Measurements from ENCODE around the gene PRKCG. TPM values are rescaled to one million over a fixed set of nuclear protein-coding genes. Genes with fewer than 3 reads are reported as not detected.

Gene PRKCG
- total RNA-seq, 1 experiment from 2014 or later, result not detected

DNA sequence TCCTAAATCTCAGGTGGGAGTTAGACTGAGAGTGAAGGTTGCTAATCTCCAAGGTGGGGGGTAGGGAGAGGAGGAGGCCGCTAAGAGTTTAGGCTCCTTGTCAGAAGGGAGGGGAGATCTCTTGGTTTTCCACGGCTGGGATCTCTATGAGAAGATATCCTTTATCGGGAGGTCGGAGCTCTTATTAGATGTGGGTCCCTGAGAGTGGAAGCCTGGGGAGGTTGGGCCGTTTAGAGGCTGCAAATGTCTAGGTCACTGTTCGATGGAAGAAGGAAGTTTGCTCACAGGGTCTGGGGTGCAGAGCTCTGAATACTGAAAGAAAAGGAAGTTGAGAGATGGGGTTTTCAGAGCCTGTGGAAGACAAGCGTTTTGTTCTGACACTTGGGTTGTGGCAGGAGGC, 10.5 kb upstream of the PRKCG start:
- no peak for DNase-seq (ENCODE audit: low read depth)

DNA sequence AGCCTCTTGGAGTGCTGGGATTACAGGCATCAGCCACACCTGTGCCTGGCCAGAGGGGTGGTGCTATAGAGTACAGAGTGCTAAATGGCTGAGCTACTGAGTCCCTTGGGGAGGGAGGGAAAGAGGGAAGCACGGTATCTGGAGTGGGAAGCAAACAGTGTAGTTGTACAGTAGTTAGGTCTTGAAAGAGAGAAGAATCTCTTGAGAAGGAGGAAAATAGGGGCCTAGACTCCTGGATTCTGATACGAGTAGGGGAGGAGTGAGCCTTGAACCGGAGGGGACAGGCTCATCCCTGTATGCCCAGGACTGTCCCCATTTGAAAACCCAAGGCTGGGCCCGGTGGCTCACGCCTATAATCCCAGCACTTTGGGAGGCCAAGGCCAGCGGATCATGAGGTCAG, 9.2 kb upstream of the PRKCG start:
- DNase-seq (ENCODE audit: low read depth), result no peak

DNA sequence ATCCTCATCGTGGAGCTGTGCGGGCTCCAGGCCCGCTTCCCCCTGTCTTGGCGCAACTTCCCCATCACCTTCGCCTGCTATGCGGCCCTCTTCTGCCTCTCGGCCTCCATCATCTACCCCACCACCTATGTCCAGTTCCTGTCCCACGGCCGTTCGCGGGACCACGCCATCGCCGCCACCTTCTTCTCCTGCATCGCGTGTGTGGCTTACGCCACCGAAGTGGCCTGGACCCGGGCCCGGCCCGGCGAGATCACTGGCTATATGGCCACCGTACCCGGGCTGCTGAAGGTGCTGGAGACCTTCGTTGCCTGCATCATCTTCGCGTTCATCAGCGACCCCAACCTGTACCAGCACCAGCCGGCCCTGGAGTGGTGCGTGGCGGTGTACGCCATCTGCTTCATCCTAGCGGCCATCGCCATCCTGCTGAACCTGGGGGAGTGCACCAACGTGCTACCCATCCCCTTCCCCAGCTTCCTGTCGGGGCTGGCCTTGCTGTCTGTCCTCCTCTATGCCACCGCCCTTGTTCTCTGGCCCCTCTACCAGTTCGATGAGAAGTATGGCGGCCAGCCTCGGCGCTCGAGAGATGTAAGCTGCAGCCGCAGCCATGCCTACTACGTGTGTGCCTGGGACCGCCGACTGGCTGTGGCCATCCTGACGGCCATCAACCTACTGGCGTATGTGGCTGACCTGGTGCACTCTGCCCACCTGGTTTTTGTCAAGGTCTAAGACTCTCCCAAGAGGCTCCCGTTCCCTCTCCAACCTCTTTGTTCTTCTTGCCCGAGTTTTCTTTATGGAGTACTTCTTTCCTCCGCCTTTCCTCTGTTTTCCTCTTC, 8.0 kb upstream of the PRKCG start:
- DNase-seq (ENCODE audit: low read depth), result no peak

DNA sequence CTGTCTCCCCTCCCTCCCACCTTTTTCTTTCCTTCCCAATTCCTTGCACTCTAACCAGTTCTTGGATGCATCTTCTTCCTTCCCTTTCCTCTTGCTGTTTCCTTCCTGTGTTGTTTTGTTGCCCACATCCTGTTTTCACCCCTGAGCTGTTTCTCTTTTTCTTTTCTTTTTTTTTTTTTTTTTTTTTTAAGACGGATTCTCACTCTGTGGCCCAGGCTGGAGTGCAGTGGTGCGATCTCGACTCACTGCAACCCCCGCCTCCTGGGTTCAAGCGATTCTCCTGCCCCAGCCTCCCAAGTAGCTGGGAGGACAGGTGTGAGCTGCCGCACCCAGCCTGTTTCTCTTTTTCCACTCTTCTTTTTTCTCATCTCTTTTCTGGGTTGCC, 7.4 kb upstream of the PRKCG start:
- no peak for DNase-seq (ENCODE audit: low read depth)

DNA sequence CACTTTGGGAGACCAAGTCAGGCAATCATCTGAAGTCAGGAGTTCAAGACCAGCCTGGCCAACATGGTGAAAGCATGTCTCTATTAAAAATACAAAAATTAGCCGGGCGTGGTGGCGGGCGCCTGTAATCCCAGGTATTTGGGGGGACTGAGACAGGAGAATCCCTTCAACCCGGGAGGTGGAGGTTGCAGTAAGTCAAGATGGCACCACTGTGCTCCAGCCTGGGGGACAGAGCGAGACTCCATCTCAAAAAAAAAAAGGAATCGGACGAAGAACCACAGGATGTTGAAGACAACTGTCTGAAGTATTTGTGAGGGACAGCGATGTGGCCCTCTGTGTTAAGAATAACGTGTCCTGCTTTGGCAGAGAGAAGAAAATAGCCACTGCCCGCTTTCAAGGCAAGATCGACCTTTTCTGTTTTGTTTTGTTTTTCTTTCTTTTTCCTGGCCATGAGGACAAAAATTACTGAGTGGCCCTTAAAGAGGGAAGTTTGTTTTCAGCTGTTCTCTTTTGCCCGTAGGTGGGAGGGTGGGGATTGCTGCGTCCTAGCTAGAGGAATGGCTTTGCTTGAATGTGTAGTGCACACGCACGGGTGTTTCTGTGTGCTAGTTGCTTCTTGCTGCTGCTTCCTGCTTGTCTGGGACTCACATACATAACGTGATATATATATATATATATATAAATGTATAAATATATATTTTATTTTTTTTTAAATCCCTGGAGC, 6.2 kb upstream of the PRKCG start:
- DNase-seq (ENCODE audit: low read depth), result no peak

DNA sequence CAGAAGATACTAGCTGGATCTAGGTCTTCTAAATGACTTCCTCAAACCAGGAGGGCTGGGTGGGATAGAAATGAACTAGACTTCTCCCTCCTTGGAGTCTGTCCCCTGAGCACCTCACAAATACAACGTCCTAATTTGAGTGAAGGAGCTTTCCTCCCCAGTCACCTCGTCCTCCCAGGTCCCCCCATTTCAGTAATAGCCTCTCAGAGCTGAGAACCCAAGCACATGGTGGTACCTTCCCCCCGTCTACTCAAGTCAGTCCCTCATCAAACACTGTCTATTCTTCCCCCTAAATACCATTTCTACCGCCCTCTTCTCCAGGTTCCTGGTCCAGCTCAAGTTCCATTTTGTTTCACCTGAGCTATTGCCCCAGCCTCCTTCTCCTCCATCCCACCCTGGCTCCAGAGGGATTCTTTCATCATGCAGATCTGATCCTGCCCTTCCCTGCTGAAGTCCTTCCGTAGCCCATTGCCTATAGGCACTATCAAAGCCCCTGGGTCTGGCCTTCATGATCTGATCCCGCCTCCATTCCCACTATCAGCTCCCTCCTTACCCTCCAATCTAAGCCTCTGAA, 5.3 kb upstream of the PRKCG start:
- DNase-seq (ENCODE audit: low read depth), result no peak

DNA sequence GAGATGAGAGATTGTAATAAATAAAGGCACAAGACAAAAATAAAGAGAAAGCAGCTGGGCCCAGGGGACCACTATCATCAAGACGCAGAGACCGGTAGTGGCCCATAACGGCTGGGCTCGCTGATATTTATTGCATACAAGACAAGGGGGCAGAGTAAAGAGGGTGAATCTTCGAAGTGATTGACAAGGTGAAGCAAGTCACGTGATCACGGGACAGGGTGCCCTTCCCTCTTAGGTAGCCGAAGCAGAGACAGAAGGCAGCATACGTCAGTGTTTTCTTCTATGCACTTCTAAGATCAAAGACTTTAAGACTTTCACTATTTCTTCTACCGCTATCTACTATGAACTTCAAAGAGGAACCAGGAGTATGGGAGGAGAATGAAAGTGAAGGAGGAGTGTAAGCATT, 4.6 kb upstream of the PRKCG start:
- DNase-seq (ENCODE audit: low read depth), result no peak

DNA sequence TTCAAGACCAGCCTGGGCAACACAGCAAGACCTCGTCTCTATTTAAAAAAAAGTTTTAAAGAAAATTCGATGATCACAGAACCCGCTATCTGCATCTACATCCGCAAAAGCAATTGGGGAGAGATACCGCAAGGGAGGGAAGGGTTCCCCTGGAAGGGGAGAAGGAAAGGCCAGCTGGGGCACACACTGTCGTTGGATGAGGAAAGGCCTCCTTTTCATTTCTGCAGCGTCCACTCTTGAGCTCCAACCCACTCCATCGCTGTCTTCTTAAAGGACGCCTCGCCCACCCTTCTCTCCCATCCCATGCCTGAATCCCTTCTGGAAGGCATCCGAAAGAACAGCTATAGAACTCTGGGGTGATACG, 3.2 kb upstream of the PRKCG start:
- DNase-seq (ENCODE audit: low read depth), result no peak

DNA sequence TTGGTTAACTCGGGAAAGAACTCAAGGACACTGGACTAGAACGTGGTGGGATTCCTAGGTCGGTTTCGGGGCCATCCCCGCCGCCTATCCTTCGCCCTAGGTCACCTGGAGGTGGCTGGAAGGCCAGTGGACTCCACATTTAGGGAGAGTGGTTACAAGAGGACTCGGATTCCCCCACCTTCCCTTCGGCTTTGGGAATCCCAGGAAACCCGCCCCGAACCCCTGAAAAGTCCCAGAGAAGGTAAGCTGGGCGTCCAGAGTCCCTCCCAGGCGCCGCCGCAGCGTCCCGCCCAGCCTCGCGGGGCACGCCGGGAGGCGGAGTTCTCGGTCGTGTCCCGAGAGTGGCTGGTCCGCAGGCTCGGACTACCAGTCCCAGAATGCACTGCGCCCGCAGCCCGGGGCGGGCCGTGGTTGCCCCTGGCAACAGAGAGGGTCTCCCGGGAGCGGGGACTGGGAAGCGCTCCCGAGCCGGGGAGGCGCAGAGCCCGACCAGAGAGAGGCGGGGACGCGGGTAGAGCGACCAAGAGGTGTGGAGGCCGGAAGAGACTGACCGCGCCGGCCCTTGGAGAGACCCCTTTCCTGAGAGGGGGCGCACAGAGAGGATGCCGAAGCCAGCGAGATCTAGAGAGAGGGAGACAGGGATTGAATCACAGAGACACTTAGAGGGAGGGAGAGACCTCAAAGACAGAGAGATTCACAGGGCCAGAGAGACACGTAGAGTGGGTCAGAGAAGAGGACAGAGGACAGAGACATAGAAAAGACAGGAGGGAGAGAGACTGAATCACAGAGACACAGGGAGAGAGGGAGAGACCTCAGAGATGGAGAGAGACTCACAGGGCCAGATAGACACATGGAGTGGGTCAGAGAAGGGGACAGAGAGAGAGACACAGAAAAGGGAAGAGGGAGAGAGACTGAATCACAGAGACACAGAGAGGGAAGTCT, 2.6 kb upstream of the PRKCG start:
- peak; percentile 88 for DNase-seq (ENCODE audit: low read depth)

DNA sequence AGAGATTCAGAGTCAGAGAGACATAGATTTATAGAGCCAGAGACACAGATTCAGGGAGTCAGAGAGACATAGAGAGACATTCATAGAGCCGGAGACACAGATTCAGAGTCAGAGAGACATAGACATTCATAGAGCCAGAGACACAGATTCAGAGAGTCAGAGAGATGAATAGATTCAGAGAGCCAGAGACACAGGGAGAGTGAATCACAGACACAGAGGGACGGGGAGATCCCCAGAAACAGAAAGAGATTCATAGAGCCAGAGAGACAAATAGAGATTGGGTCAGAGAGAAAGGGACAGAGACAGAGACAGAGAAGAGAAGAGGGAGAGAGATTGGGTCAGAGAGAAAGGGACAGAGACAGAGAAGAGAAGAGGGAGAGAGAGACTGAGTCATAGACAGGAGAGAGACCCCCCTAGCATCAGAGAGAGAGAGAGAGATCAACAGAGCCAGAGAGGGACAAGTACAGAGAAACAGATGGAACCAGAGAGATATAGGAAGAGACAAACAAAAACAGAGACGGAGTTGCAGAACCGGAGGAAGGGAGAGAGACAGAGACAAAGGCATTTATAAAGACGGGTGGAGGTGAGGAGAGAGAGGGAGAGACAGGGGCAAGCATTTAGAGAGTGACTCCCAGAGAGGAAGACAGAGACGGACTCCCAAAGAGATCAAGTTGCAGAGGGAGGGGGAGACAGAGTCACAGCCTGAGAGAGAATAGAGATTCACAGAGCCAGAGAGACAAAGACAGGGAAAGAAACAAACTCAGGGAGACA, 1.1 kb upstream of the PRKCG start:
- DNase-seq (ENCODE audit: low read depth), result no peak

DNA sequence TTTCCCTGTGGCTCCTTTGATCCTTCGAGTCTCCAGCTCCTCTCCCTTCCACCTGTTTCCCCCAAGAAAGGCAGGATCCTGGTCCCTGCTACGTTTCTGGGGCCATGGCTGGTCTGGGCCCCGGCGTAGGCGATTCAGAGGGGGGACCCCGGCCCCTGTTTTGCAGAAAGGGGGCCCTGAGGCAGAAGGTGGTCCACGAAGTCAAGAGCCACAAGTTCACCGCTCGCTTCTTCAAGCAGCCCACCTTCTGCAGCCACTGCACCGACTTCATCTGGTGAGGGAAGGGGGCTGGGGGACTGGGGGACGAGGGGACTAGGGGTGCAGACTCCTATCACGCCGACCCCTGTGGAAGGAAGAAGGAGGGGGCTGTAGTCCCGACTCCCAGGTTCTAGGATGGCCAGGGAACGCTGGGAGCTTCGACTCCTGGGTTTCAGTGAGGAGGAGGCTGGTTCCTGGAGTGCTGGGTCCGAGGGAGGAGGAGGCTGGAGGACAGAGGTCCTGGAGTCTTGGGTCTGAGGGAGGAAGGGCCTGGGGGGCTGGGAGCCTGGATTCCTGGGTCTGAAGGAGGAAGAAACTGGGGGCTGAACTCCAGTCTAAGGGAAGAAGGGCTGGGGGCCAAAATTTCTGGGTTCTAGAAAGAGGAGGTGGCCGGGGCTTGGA, 524 bp downstream of the PRKCG start:
- DNase-seq (ENCODE audit: low read depth), result no peak

DNA sequence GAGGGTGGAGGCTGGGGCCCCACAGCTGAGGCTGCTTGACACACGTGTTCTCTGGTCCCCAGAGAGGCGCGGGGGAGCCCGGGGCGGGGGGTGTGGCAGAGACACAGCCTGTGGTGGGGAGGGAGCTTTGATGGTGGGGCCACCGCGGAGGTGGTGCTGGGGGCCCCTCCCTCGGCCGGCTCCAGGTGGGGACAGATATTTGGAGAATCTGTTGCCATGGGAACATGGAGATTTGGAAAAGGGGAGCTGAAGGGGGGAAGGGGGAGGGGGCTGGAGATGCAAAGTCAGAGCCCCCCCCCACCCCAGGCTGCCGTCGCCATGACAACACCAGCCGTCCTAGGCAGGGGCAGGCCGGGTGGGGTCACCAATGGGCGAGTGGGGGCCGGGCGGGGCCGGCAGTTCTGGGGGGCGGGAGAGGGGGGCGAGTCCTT, 1.2 kb downstream of the PRKCG start:
- no peak for DNase-seq (ENCODE audit: low read depth)

DNA sequence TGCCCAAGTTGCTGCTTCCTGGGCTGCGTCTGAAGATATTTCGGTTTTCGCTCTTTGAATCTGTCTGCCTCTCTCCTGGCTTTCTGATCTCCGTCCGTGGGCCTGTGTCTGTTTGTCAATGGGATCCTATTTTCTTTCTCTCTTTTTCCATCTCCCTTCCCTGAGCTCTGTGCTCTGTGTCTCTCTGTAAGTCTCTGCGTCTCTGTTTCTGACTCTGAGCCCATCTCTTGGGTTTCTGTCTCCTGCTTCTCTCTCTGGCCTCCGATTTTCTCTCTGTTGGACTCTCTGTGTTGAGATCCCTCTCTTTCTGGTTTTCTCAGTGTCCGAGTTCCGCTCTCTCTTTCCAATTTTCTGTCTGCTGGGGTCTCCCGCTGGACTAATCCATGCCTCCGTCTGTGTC, 1.7 kb downstream of the PRKCG start:
- DNase-seq (ENCODE audit: low read depth), result no peak

DNA sequence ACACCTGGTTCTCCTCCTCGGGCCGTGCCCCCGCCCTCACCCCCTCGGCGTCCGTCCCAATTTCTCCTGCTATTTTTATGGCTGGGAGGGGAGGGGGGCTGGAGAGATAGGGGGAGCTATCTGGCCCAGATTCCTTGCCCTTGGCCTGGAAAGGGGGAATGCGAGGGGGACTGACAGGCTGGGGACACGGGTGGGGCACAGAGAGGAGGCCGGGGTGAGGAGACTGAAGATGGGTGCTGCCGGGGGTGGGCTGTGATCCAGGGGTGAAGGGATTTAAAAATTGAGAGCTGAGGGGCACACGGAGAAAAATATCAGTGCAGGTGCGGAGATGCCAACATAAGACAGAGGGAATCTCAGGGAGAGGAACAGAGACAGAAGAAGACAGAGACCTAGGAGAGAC, 2.3 kb downstream of the PRKCG start:
- DNase-seq (ENCODE audit: low read depth), result no peak

DNA sequence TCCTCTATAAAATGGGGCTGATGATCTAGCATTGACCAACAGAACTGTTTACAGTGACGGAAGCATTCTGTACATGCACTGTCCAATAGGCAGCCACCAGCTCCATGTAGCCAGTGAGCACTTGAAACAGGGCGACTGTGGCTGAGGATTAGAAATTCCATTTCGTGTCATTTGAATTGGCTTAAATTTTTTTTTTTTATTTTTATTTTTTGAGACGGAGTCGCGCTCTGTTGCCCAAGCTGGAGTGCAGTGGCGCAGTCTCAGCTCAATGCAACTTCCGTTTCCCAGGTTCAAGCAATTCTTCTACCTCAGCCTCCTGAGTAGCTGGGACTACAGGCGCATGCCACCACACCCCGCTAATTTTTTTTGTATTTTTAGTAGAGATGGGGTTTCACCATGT, 3.0 kb downstream of the PRKCG start:
- DNase-seq (ENCODE audit: low read depth), result no peak

DNA sequence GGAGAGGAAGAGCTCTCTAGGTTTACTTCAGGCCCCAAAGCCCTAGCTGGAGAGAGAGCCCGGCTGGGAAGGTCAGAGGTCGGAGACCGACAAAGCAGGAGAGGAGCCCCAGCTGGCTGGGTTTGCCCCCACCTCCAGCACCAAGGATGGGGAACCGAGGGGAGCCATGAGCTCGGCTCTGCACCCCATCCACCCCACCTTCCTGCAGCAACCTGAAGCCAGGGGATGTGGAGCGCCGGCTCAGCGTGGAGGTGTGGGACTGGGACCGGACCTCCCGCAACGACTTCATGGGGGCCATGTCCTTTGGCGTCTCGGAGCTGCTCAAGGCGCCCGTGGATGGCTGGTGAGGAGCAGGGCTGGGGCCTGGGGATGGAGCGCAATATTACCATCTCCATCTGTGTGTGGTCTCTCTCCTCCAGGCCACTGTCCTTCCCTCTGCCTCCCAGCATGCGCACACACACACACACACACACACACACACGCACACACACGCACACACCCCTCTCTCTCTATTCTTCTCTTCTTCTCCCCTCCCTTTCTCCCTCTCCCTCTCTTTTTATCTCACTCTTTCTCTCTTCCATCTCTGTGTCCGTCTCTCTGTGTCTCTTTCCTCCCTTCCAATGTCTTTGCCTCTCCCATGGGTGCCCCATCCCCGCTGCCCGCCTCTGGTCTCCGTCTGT, 10.4 kb downstream of the PRKCG start:
- no peak for DNase-seq (ENCODE audit: low read depth)

DNA sequence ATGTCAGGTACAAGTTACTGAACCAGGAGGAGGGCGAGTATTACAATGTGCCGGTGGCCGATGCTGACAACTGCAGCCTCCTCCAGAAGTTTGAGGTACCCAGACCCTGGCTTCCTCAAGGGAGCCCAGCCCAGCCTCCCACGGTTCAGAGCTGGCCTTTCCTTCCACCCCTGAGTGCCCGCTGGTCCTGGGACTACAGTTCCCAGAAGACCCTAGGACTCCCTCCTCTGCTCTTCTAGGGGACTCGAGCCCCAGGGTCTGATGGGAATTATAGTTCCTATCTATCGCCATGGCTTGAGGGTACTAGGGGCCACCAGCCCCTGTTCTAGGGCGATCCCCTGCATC, 11.0 kb downstream of the PRKCG start:
- no peak for DNase-seq (ENCODE audit: low read depth)

DNA sequence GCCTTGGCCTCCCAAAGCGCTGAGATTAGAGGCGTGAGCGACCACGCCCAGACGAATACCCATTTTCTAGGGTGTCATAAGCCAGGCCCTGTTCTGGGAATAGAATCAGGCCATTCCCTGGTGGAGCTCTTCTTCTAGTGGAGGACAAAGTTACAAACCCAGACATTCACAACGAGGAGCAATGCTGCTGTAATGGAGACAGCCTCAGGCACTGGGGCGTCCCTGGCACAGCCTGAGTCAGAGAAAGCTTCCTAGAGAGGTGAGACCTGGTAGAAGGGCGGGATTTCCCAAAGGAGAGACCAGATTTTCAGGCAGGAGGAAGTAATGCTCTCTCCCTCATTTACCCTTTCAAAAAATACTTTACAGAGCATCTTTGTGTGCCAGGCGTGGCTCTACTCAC, 12.7 kb downstream of the PRKCG start:
- DNase-seq (ENCODE audit: low read depth), result no peak

DNA sequence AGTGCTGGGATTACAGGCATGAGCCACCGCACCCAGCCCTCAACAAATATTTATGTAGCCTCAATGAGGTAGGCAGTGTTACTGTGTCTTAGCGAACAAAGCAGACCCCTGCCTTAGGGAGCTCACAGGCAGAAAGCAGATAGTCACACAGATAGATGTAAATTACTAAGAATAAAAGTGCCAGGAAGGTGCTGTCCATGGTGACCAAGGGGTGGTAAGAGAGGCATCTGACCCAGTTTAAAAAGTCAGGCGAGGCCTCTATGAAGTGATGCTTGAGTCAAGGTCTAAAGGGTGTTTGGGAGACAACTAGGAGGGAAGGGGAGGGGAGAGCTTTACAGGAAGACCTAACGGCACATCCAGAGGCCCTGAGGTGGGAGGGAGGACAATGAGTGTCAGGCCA, 14.7 kb downstream of the PRKCG start:
- no peak for DNase-seq (ENCODE audit: low read depth)

DNA sequence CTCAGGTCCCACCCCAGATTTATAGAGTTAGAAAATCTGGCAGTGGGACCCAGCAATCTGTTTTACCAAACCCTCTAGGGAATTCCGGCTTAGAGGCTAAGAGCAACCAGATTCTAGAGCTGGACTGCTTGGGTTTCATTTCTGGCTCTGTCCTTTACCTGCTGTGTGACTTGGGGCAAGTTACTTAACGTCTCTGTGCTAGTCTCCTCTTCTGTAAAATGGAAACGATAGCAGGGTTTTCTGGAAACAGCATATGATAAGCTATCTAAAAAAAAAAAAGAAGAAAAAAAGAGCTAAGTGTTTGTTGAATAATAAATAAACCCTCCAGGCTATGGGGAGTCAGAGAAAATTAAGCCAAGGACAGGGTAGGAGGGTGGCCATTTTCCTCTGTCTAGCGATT, 15.5 kb downstream of the PRKCG start:
- no peak for DNase-seq (ENCODE audit: low read depth)
